ENCODE results near the gene PSMA1.
A peak's percentile ranks its signal among the peaks of the same experiment; 100 is the strongest.
"Not testable (repeated sequence)": the region's sequence is repeated elsewhere in the genome, so short reads cannot be mapped to it uniquely, and the experiment has no call there.

PSMA1 gene

GRCh38 chr11:14519917-14520746, at the start of gene PSMA1:
TSS of gene PSMA1 (minus strand) at chr11:14520386. CDS start at chr11:14520299, 87 bp downstream.
- DNase-seq, result peak; percentile 93

GRCh38 chr11:14569516-14569915, 49.3 kb upstream of the PSMA1 start:
- DNase-seq, result not testable (repeated sequence)

DNA sequence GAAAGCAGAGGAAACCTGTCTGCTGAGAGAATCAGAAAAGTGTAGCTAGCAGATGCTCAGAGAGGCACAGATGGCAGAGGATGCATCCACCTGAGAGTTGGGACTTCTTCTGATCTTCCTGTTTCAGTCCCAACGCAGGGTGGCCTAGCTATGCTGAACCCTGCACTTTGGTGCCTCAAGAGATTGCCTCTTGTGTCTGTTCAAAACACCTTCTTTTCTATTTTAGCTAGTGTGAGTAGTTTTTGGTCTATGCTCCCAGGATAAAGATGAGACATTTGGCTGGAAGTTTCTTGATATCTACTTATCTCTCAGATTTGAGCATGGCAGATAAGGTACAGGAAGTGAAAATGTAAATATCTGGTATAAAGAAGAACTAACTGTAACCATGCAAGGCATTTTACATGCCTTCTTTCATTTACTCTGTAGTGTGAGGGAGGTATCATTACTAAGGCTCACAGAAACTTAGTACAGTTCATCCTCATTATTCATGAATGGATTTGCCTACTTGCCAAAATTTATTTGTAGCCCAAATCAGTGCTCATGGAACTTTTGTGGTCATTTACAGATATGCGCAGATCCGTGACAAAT, 47.0 kb upstream of the PSMA1 start:
- DNase-seq, result no peak

DNA sequence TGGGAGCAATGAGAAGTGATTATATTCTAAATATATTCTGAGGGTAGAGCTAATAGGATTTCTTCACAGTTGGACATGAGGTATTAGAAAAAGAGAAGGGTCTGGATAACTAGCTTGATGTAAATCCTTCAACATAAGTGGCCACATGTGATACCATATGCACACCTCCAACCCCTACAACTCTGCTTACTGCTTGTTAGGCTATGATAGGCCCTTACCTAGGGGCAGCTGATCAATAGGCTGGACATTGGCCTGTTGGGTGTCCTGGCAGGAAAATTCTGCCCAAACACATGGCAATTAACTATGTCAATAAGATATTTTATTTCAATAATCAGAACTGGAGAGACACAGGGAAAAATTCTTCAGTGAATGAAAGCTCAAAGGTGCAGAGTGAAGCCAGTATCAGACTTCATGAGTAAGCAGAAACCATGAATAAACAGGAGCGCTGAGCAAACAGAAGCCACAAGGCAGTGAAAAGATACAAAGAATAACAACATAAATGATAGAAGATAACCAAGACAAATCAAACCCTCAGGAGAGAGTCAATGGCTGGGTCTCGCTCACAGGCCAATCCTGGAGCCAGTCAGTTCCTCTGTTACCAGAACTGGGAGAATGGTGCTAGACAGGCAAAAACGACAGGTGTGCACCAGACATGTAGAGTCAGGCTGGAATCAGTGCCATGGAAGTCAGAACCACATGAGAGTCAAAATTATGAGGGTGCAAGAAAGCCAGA, 46.3 kb upstream of the PSMA1 start:
- DNase-seq, result no peak

DNA sequence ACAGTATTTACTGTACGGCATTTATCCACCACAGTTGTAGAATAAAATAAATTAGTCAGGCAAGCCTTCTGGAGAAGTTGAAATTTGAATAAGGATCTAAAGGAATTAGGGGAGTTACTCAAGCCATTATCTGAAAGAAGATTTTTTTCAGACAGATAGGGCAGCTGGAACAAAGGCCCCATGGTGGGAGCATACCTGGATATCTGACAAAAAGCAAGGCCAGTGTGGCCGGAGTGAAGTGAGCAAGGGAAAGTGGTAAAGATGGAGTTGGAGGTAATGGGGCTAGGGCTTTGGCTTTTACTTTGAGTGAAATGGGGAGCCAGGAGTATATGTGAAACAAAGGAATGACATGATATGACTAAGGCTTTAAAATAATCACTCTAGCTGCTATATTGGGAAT, 45.7 kb upstream of the PSMA1 start:
- DNase-seq, result no peak

DNA sequence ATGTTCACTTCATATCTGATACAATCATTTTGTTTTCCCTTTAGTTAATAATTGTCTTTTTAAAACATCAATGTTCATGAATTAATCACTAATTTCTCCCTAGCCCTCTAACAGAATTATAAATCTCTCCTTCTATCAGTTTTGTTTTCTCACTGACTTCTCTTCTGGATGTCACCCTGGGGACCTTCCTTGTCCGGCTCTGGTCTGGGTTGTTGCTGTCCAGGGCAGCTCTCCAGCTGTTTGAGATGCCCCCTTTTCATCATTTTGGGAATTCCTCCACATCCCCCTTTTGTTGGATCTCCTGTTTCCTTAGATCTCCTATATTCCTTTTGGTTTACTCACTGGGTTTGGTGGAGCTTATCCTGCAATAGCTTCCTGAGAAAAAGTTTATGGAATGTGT, 35.6 kb upstream of the PSMA1 start:
- no peak for DNase-seq

DNA sequence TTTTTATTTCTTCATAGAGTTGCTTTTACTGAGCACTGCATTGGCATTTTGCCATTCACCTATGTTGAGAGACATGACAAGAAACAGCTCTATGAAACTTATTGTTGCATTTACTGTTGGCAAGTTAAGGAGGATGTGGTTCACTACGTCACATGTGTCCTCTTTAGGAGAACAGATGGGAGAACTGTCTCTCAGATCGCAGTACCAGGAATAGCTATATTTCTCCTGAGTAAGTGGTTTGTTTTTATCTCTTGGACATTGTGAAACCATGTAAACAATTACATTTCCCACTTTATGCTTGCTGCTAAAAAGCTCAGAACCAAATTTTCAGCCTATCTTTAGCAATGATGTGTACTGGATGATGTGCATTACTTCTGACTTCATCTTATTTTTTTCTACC, 34.8 kb upstream of the PSMA1 start:
- DNase-seq, result no peak

- DNase-seq, result no peak
Measured at GRCh38 chr11:14552089-14552488, 31.9 kb upstream of the PSMA1 start.

DNA sequence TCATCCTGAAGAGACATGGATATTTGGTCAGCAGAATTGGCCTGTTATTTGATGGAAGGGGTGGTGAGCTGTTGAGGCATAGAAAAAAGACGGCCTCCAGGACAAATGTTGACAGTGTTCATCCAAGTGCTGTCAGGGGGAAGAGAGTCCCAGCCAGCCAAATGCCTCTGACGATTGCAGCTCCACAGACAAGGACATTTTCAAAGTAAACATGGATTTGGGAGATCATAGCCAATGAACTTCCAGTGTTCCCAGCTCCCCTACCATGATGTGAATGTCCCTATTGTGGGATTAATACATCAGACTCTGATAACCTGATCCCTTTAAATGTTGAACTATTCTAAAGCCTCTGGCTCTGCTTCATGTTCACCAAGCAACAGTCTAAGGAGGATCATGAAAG, 31.2 kb upstream of the PSMA1 start:
- DNase-seq, result no peak

DNA sequence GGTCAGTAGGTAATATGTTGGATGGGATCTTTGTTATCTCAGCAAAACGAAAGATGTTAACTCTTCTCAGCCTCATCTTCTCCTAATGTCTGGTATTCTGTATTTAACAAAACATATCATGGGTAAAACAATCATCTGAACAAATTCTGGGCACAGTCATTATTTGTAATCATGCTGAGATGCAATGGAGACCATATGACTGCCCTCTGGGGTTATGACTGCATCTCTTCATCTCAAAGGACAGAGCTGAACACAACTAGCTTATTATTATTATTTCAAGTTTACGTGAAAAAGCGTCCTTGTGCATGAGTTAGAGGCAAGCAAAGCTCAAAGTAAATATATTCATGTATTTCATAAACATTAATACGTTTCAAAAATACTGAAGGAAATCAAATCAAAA, 29.7 kb upstream of the PSMA1 start:
- DNase-seq, result no peak

GRCh38 chr11:14547440-14547839, 27.3 kb upstream of the PSMA1 start:
- no peak for DNase-seq

- DNase-seq, result no peak
Measured at GRCh38 chr11:14546672-14547071, 26.5 kb upstream of the PSMA1 start.

- no peak for DNase-seq
Measured at GRCh38 chr11:14544611-14545010, 24.4 kb upstream of the PSMA1 start.

DNA sequence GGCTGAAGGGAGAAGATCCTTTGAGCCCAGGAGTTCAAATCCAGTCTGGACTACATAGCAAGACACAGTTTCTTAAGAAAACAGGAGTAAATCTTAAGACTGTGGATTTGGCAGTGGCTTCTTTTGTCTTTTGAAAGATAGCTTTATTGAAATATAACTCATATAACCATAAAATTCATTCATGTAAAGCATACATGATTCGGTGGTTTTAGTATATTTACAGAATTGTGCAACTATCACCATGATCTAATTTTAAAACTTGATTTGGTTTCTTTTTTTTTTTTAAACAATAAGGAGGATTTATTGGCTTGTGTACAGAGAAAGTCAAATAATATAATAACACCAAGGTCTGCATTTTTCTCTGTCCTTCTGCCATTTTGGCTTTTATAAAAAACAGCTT, 23.1 kb upstream of the PSMA1 start:
- DNase-seq, result no peak

GRCh38 chr11:14542324-14542723, 22.1 kb upstream of the PSMA1 start:
- no peak for DNase-seq

DNA sequence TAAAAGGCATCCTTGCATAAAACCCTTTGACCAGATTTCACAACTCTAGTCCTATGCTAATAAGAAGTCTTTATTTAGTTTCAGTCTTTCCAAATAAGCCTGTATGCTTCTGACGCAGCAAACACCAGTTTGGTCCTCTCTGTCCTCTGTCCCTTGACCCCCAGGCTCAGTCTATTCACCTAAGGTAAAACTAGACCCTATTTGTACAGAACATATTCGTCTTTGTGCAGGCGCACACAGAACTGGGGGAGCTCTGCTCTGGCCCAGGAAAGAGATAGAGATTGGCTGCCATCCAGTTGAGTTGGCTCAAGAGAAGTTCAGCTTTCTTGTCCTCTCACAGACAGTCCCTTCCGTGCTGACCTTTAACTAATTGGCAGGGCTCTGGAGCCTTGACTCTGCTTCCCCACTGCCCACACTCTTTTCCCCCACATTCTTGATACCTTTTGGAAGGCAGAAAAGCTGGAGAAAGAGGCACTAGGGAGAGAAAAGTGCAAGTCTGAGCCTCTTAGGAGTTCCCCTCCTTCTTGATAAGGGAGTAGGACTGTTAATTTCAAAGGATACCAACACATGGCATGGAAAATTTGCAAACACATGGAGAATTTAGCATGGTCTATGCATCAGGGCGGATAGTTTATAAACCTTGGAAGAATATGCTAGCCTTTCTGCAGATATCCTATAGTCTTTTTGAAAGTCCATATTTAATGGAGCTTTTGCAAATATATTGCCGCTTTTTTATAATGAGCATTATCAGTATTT, 21.2 kb upstream of the PSMA1 start:
- no peak for DNase-seq

- DNase-seq, result no peak
Measured at GRCh38 chr11:14539982-14540421, 19.8 kb upstream of the PSMA1 start.

GRCh38 chr11:14538926-14539554, 18.9 kb upstream of the PSMA1 start:
- DNase-seq, result no peak

GRCh38 chr11:14538271-14538925, 18.2 kb upstream of the PSMA1 start:
- DNase-seq, result no peak

DNA sequence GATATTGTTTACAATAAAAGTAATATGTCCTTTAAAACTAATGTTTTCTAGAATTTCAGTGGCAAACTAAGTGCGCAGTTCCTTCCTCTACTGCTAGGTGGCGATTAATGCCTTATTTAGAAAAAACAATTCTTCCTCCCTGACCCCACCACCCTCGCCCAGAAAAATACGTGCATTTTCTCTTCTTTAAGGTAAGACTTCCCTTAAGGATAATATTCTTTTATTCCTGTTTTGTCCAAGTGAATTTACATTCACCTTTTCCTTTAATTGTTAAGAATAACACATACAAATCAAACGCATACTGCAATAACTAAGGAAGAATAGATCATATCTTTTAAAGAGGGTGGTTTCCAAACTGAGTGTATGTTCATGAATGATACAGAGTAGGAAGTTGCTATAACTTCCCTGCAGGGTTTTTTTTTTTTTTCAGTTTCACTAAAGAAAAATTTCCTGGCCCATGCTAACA, 17.0 kb upstream of the PSMA1 start:
- DNase-seq, result peak; percentile 46

GRCh38 chr11:14535166-14535565, 15.0 kb upstream of the PSMA1 start:
- DNase-seq, result not testable (repeated sequence)

DNA sequence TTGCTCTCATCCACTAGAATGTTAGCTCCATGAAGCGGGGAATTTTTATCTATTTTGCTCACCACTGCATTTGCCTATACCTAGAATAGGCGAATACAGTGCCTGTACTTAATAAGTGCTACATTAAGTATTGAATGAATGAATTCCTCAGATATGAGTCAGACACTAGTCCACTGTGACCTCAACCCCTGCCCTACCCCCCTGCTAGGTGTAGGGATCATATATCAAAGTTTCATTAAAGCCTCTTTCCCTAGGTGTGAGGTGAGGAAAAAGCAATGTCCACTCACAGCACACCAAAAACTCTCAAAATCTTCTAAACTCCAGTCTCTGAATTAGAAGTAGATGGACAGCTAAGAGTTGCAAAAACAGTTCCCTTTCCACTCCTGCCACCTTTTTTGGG, 9.8 kb upstream of the PSMA1 start:
- no peak for DNase-seq

Data from NCI-H2029 (cell line).